HG03139 (cell line): Measurements from ENCODE around the gene SERPINE1.

ENCODE experiments used
- ATAC-seq: cut with Tn5 transposase; IDR thresholded peaks from one replicate; pipeline ENCODE4 v1.9.1; 2021; ENCODE audit not compliant: unreplicated experiment

The SERPINE1 gene

DNA sequence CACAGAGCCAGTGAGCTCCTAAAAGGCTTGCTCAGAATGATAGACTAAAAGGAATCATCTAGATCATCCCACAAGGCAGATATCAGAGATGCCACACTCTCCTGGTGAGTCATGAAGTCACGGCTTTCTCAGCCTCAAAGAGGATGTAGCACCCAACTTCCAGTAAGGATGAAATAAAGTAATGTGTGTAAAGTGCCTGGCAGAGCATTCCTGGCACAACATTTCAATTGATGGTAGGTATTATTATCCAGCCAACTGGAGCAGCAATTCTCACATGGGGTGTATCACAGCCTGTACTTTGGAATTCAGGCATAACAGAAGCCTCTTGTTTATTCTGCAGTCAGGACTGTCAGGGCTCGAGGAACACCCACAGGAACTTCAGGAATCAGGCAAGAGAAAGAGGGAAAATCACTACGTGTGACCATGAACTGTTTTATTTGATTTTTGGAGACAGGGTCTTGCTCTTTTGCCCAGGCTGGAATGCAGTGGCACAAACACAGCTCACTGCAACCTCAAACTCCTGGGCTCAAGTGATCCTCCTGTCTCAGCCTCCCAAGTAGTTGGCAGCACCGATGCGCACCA is 58.4 kb downstream of the SERPINE1 start:
- ATAC-seq = no peak

- ATAC-seq = no peak
Observed at GRCh38 chr7:101186194-101186593, 59.3 kb downstream of the SERPINE1 start.

DNA sequence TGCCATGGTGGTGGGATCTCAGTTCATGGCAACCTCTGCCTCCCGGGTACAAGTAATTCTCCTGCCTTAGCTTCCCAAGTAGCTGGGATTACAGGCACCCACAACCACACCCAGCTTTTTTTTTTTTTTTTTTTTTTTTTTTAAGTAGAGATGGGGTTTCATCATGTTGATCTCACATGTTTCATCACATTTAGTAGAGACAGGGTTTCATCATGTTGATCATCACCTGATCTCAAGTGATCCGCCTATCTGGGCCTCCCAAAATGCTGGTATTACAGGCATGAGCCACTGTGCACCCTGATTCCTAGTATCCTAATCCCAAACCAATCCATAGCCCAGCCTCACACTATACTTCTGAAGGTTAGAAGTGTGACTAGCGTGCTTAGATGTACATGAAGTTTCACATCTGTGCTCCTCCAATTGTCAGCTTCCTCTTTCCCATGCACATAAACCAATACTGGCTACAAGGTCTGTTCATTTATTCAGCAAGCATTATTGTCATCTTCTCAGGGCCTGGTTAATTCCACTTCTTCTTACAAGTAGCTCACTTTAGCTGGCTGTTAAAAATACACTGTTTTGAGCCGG is 60.0 kb downstream of the SERPINE1 start:
- ATAC-seq = no peak
